ENCODE data around the gene PREP.

Gene PREP

DNA sequence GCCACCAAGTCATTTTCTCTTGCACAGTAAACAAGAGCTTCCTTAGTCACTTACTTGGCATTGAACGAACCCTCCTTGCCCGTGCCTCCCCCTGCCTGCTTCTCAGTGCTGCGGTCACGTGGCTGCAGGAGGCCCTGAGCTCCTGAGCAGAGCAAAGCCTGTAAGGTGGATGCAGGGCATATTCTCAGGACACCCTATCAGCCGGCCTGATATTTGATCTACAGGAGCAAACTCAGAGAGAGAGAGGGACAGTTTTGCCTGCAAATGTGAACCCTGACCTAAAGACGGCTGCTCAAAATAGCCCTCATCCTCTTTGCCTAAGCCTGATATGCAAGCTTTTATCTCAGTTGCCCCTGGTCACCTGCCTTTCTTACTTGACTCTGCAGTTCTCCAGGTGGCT, 130.1 kb downstream of the PREP start:
- H3K4me1 ChIP-seq (ENCODE audit: control insufficient read depth, insufficient read depth, low read length): no peaks in the 10 kb centered on the region; the same call in 1 of the 2 replicates
- H3K36me3 ChIP-seq (ENCODE audit: control insufficient read depth in 2 of 2, insufficient read depth in 1 of 2, low read length in 2 of 2): peaks cover 0 to 25% of the 10 kb centered on the region in 2 experiments; a peak in 1 of 3 replicates
- no peaks in the 10 kb centered on the region for H3K9me3 ChIP-seq (ENCODE audit: control insufficient read depth, insufficient read depth, low read depth, low read length)
- H3K4me3 ChIP-seq (ENCODE audit: low read depth, low read length): no peak overlapping the region
- ChIA-PET CTCF (interaction anchor here (0.6 to 0.9 kb wide), 3 partner anchors 13 to 185 kb away, joined by 3 to 4 read pairs (median 3); no protein-coding TSS in a partner anchor), POLR2A (interaction anchor here (0.5 kb wide), 1 partner anchor 1832 kb away, joined by 3 read pairs; no protein-coding TSS in a partner anchor)
- H3K27ac ChIP-seq (ENCODE audit: extremely low read depth, low read depth, low read length): no peak overlapping the region
- TF ChIP-seq ZNF16 (tag by site-specific recombination; IDR thresholded peaks at IDR 0.05; ENCODE audit: low read depth) (no peak), PRDM10 (tag by site-specific recombination; IDR thresholded peaks at IDR 0.05) (peak; percentile 38), ZNF266 (tag by site-specific recombination; IDR thresholded peaks at IDR 0.05; ENCODE audit: low read depth) (no peak), ZBTB7A (tag by site-specific recombination; IDR thresholded peaks at IDR 0.05; ENCODE audit: low read depth) (no peak), ZNF335 (tag by site-specific recombination; conservative IDR thresholded peaks at IDR 0.05) (peak; percentile 67), TRIM28 (IDR thresholded peaks at IDR 0.05; ENCODE audit: borderline replicate concordance, low read length) (0 out of 2 replicates have a peak, but pooled peaks have one; percentile 47), PATZ1 (tag by site-specific recombination; IDR thresholded peaks at IDR 0.05) (no peak)

GRCh38 chr6:105270511-105270910, 132.4 kb downstream of the PREP start:
- TF ChIP-seq ZNF10 (tag by site-specific recombination; IDR thresholded peaks at IDR 0.05): no peak
- no peak for TF ChIP-seq ZNF302 (tag by site-specific recombination; IDR thresholded peaks at IDR 0.05; ENCODE audit: low read depth)
- no peak for TF ChIP-seq SP7 (tag by site-specific recombination; IDR thresholded peaks at IDR 0.05)
- TF ChIP-seq GLIS1 (tag by site-specific recombination; IDR thresholded peaks at IDR 0.05): peak; percentile 29; the same call in 1 of the 2 replicates
- no peak for TF ChIP-seq KLF8 (tag by site-specific recombination; IDR thresholded peaks at IDR 0.05)
- TF ChIP-seq KLF10 (tag by site-specific recombination; IDR thresholded peaks at IDR 0.05): no peak
- no peak for TF ChIP-seq ZNF175 (tag by site-specific recombination; IDR thresholded peaks at IDR 0.05)
- no peak for TF ChIP-seq ZNF701 (tag by site-specific recombination; IDR thresholded peaks at IDR 0.05)
- no peak for TF ChIP-seq ZNF521 (tag by site-specific recombination; IDR thresholded peaks at IDR 0.05)
- no peak for TF ChIP-seq ZNF639 (tag by site-specific recombination; IDR thresholded peaks at IDR 0.05)
- peak; percentile 65 for TF ChIP-seq ZIC2 (tag by site-specific recombination; IDR thresholded peaks at IDR 0.05)
- no peak for TF ChIP-seq ZNF544 (tag by site-specific recombination; IDR thresholded peaks at IDR 0.05)
- TF ChIP-seq ZNF658 (tag by site-specific recombination; IDR thresholded peaks at IDR 0.05): no peak
- Histone ChIP-seq H3K9me3 (ENCODE audit: control insufficient read depth, insufficient read depth, low read depth, low read length) (no peaks in the 10 kb centered on the region), H3K4me1 (ENCODE audit: control insufficient read depth, insufficient read depth, low read length) (no peaks in the 10 kb centered on the region; the same call in 1 of the 2 replicates), H3K27ac (ENCODE audit: extremely low read depth, low read depth, low read length) (no peak overlapping the region), H3K4me3 (ENCODE audit: low read depth, low read length) (no peak overlapping the region), H3K36me3 (ENCODE audit: control insufficient read depth in 2 of 2, insufficient read depth in 1 of 2, low read length in 2 of 2) (peaks cover 0 to 7% of the 10 kb centered on the region in 2 experiments; a peak in 1 of 3 replicates)
- POLR2A ChIA-PET: no interaction called here
- CTCF ChIA-PET: interaction anchor here (1.0 kb wide), 1 partner anchor 183 kb away, joined by 3 read pairs; no protein-coding TSS in a partner anchor
